ENCODE measurements around the gene RPS6KA1.
A peak's percentile ranks its signal among the peaks of the same experiment; 100 is the strongest.
"Not testable (repeated sequence)": the region's sequence is repeated elsewhere in the genome, so short reads cannot be mapped to it uniquely, and the experiment has no call there.

The RPS6KA1 gene

DNA sequence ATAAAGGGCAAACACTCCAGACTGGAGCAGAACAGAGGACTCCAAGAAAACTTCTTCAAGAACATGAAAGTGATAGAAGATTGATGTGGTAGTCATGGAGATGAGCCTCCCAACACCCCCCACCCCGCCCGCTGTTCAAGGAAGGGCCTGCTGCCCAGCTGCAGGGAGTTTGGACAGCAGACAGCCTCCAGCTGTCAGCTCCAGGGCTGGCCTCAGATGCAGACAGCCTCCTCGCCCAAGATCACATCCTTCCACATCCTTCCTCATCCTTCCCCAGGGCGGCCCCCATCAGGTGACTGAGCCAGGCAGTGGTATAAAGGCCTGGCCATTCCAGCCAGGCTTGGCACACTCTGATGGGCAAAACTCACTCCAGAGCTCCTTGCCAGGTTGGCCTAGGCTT is 32.7 kb upstream of the RPS6KA1 start:
- TF ChIP-seq CTCF (IDR thresholded peaks at IDR 0.05; ENCODE audit: low read depth, low read length, missing control alignments): no peak
- in situ Hi-C loops (cut with HindIII; ENCODE audit: low sequenced_read_pairs): no loop called here
- H3K4me3 ChIP-seq (ENCODE audit: low read depth, low read length): no peak overlapping the region
- no peak for DNase-seq (ENCODE audit: low read depth)

- in situ Hi-C loops (cut with HindIII; ENCODE audit: low sequenced_read_pairs): no loop called here
- H3K4me3 ChIP-seq (ENCODE audit: low read depth, low read length): no peak overlapping the region
- TF ChIP-seq CTCF (IDR thresholded peaks at IDR 0.05; ENCODE audit: low read depth, low read length, missing control alignments): no peak
- DNase-seq (ENCODE audit: low read depth): no peak
Observed at GRCh38 chr1:26498894-26499293, 30.7 kb upstream of the RPS6KA1 start.

- DNase-seq (ENCODE audit: low read depth): no peak
- in situ Hi-C loops (cut with HindIII; ENCODE audit: low sequenced_read_pairs): no loop called here
- H3K4me3 ChIP-seq (ENCODE audit: low read depth, low read length): peak overlapping the region; percentile 65
- TF ChIP-seq CTCF (IDR thresholded peaks at IDR 0.05; ENCODE audit: low read depth, low read length, missing control alignments): no peak
Observed at GRCh38 chr1:26500488-26501175, 28.9 kb upstream of the RPS6KA1 start.

DNA sequence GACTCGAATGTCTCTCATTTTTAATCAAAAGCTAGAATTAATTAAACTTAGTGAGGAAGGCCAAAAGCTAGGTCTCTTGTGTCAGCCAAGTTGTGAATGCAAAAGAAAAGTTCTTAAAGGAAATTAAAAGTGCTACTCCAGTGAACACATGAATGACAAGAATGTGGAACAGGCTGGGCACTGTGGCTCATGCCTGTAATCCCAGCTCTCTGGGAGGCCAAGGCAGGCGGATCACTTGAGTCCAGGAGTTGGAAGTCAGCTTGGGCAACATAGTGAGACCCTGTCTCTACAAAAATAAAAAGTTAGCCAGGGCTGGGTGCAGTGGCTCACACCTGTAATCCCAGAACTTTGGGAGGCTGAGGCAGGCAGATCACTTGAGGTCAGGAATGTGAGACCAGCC is 18.9 kb upstream of the RPS6KA1 start:
- H3K4me3 ChIP-seq (ENCODE audit: low read depth, low read length); DNase-seq (ENCODE audit: low read depth); in situ Hi-C loops (cut with HindIII; ENCODE audit: low sequenced_read_pairs): not testable (repeated sequence)

DNA sequence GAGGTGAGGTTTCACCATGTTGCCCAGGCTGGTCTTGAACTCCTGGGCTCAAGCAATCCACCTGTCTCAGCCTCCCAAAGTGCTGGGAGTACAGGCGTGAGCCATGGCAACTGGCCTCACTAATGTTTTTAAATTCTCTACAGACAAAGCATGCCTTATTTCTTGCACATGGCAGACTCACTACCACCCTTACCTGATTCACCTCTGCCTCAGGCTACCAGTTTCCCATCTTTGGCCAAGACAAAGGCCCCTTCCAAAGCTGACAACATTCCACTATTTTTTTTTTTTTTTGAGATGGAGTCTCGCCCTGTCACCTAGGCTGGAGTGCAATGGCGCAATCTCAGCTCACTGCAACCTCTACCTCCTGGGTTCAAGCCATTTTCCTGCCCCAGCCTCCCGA is 13.7 kb upstream of the RPS6KA1 start:
- DNase-seq (ENCODE audit: low read depth); in situ Hi-C loops (cut with HindIII; ENCODE audit: low sequenced_read_pairs); H3K4me3 ChIP-seq (ENCODE audit: low read depth, low read length): not testable (repeated sequence)

GRCh38 chr1:26516987-26517765 is 12.4 kb upstream of the RPS6KA1 start:
- no peak for TF ChIP-seq CTCF (IDR thresholded peaks at IDR 0.05; ENCODE audit: low read depth, low read length, missing control alignments)
- in situ Hi-C loops (cut with HindIII; ENCODE audit: low sequenced_read_pairs): no loop called here
- no peak overlapping the region for H3K4me3 ChIP-seq (ENCODE audit: low read depth, low read length)
- no peak for DNase-seq (ENCODE audit: low read depth)

DNA sequence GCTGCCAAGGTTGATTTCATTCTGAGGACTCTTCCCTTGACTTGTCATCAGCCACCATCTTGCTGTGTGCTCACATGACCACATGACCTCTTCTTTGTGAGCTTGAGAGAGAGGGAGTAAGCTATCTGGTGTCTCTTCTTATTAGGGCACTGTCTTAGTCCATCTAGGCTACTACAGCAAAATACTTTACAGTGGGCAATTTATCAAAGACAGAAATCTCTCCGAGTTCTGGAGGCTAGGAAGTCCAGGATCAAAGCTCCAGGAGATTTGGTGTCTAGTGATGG is 11.9 kb upstream of the RPS6KA1 start:
- in situ Hi-C loops (cut with HindIII; ENCODE audit: low sequenced_read_pairs): no loop called here
- no peak for DNase-seq (ENCODE audit: low read depth)
- H3K4me3 ChIP-seq (ENCODE audit: low read depth, low read length): no peak overlapping the region
- no peak for TF ChIP-seq CTCF (IDR thresholded peaks at IDR 0.05; ENCODE audit: low read depth, low read length, missing control alignments)

All from astrocyte of the cerebellum (primary cell).